Measurements from ENCODE around the gene ALDH1L1. TPM values are rescaled to one million over a fixed set of nuclear protein-coding genes. Genes with fewer than 3 reads are reported as not detected.

Gene ALDH1L1
- total RNA-seq, 1 donor from 2014 or later = 23.1 TPM

DNA sequence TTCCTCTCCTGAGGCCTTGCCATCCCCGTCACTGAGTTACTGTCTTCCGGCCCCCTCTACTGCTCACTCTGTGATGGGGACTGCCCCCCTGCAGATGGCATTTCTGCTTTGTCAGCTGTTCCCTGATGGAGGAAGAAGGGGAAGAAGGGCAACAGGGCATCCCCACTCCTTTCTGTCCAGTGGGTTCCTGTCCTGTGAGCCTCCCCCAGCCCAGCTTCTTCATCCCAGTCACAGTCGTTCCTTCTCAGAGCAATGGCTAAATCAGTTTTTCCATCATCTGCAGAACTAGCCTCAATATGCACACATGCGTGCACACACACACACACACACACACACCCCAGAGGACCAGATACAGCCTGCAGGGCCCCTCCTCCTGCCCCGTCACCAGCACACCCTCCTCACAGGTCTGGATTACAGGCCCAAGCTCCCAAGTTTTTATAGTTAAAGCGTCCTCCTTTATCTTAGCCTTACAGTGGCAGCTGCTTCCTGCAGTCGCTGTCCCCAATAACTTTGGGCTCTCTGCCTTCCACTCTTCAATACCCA, 21.4 kb downstream of the ALDH1L1 start:
- no peak for DNase-seq (ENCODE audit: missing footprints)
- ATAC-seq = no peak
- intact Hi-C loops (cut with DNase I) = no loop called here

DNA sequence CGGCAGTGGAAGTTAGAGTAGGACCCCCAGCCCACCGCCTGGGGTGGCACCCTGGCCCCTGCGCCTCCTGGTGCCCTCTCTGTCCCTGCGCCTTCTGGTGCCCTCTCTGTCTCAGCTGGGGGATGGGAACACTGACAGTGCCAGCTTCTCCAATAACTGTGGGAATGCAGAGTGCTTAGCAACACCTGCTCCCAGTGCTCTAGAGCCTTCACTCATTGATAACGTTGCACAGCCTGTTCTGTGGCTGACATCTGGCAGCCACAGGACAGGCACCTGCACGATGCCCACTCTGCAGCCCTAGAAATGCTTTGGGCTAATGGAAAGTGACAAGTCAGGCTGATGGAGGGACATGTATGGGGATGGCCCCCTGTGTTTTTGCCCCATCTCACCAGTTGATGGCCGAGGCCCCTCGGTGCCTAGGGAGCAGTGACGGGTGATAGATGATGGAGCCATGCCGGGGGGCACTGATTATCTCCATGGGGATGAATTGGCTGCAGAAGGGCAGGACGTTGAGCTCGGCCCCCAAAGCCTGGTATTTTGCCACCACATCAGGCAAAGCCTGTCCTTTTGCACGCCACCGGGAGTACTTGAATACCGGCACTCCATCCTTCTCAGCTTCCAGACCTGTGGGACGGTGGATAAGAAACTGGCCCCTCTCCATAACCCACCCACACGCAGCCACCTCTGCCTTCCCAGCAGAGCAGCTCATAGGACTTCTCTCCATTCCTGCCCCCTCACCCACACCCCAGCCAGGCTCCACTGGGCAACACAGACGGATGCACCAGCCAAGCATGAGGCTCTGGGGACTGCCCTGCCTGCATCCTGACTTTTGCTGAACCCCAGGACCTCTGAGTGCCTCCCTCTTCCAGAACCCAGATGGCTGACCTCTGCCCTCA, 22.1 kb downstream of the ALDH1L1 start:
- intact Hi-C loops (cut with DNase I) = no loop called here
- ATAC-seq (no peak), DNase-seq (ENCODE audit: missing footprints) (no peak)

DNA sequence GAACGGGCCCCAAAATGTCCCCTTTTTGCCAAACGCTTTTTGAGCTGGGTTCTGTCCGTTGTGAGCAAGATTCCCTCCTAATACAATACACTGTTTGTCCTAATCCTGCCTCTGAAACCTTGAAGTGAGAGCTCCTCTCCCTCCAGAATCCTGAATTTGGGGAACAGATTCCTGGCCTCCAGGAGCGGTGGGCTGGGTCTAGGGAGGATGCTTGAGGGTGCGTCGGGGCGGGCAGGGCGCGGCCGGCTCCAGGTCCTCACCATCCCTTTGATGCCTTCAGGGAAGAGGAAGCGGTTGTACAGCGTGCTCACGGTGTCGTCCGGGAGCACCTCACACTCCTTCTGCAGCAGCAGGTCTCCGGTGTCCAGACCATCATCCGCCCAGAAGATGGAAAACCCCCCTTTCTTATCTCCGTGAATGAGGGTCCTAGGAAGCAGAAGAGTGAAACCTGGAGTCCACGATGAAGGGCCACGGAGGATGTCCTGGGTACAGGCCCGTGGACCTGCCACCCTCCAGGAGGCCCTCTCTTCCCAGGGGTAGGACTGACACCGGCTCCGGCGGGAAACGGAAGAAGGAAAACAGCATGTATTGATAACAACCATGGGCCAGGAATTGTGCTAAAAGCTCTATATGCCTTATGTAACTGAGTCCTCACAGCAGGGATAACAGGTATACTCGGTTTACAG, 23.2 kb downstream of the ALDH1L1 start:
- intact Hi-C loops (cut with DNase I) = no loop called here
- no peak for ATAC-seq
- no peak for DNase-seq (ENCODE audit: missing footprints)

DNA sequence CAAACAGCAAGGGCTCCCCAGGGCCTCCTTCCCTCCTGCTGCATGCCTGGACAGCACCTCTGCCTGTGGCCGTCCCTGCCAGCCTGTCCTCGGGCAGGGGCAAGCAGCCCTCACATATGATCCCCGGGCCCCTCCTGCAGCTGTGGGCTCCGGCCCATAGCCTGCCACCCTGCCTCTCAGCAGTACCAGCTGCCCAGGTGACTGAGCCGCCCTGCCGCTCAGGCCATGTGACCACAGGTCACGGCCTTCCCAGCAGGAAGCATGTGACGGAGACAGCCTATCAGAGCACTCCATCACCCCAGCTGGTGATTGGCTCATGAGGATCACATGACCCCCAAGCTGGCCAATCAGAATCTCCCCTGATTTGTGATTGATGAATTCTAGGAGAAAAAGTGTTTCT, 23.9 kb downstream of the ALDH1L1 start:
- ATAC-seq = no peak
- no peak for DNase-seq (ENCODE audit: missing footprints)
- intact Hi-C loops (cut with DNase I) = no loop called here

DNA sequence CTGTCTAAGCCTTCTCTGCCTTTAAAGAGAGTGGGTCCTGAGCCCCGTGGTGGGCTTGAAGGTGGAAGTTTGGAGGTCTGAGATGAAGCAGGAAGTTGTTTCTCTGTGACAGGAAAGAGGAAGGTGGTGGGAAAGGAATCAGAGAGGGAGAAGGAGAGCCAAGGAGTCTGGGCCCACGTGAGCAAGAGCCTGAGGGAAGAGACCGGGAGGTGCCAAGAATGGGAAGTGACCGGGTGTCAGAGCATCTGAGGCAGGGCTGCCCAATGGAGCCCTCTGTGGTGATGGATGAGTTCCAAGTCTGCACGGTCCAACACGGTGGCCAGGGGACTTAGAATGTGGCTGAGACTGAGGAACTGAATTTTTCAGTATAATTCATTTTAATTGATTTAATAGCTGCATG, 24.6 kb downstream of the ALDH1L1 start:
- no peak for ATAC-seq

DNA sequence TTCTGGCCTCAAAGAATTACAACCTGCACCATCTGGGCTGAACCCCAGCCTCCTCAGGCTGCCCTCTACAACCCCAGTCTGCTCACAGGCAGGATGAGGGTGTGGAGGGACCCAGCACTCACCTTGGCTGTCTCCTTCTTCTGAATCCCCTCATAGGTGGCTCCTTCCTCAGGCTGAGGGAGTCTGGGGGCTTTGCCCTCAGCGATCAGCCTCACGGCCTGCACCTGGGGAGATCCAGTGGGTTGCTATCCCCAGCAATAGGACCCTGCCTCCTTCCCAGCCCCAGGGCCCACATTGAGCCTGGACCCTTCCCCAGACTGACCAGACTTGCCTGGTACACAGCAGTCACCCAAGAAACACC, 25.1 kb downstream of the ALDH1L1 start:
- intact Hi-C loops (cut with DNase I) = no loop called here
- no peak for ATAC-seq
- DNase-seq (ENCODE audit: missing footprints) = no peak

More for the DNA sequence above, 24.6 kb downstream of the ALDH1L1 start:
- no peak for DNase-seq (ENCODE audit: missing footprints)
- intact Hi-C loops (cut with DNase I) = no loop called here

DNA sequence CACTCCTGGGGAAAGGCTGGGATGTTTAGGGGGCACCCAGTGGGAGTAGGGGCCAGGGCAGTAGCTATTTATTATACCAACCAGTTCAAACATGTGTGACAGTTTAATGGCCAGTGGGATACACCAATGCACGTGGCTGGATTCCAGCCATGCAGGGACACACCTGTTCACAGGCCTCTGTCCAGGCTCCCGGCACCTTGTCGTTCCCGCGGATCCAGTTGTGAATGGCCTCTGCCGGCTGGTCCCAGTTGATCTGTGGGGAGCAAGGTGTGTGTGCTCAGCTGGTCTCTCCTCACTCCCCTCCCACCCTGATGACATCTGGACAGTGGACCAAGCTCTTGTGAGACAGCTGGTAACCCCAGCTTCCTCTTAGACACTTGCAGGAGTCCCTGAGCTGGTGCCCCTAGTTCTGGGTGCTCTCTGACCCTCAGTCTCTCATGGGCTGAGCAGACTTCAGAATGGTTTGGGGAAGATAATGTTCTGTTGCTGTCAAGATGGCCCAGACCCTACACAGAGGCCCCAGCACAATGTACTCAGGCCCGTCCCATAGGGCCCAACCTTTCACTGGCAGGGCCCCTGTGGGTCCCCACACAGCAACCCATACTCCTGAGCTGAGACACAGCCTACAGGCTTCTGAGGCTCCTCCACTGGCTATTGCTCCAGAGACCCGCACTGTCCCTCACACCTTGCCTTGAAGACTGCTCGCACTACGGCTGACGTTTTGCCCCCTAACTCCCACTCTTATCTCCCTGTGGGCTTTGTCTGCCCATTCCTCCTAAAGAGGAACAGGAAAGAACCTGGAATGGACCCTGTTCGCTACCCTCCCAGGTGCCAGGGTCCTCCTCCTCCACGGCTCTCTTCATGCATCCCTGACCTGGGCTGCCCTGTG, 25.8 kb downstream of the ALDH1L1 start:
- DNase-seq (ENCODE audit: missing footprints) = no peak
- no peak for ATAC-seq
- intact Hi-C loops (cut with DNase I) = loop anchor here (5.0 kb wide), 1 partner anchor 33 kb away; no protein-coding TSS in a partner anchor

DNA sequence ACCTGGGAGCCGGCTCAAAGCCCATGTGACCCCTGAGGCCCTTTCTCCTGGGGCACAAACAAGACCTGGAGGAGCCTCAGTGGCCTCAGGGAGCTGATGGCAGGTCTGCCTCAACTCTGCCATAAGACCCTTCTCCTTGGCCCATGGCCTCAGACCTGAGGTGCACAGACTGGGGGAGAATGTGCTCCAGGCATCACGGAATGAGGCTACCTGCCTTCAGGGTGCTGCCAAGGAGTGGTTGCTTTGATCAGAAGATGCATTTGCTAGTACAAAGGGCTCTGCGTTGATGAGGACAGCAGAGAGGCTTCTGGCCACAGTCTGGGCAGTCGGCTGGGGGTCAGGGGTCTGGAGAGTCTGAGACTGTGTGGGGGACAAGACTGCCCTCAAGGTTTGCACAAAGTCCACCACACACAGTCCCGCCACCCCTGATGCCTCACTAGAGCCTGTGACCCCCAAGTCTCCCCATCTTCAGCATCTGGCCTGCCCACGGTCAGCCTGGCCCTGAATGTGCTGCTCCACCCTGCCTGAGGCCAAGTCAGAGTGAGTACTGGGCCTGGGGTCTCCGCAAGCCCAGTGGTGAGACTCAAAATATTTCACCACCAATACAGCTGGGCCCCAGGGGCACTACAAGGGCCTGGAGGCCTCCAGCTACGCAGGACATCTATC, 26.6 kb downstream of the ALDH1L1 start:
- intact Hi-C loops (cut with DNase I) = loop anchor here (5.0 kb wide), 1 partner anchor 33 kb away; no protein-coding TSS in a partner anchor
- ATAC-seq (no peak), DNase-seq (ENCODE audit: missing footprints) (no peak)

DNA sequence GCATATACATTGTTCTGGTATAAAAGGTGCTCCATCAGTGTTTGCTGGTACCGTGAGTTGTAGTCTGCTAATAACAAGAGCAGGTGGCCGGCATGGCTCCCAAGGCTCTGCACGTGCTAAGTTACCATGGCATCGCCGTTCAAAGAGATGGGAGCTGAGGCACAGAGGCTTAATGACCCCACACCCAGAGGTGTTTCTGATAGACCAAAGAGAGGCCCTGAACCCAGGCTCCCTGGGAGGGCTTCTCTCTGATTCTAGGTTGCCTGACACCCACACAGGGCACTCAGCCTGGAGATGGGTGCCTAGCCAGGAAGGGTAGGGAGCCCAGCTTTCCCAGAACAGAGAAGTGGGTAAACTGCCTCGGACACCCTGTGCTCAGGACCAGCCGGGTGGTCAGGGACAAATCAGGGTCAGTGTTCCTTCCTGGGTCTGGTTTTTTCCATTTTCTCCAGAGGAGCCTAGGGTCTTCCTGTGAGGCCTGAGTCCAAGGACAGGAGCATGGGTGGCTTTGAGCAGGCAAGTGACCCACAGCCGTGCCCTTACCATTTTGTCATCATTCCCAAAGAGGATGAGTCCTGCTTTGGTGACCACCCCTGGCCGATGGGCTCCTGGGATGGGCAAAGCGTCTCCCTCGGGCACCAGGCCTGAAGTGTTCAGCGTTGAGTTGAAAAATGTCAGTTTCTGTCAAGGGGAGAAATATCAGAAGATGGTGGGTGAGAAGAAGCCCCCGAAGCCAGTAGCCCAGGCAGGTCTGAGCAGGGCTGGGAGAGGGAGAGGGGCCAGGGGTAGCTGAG, 27.3 kb downstream of the ALDH1L1 start:
- DNase-seq (ENCODE audit: missing footprints) (no peak), ATAC-seq (no peak)
- intact Hi-C loops (cut with DNase I) = loop anchor here (5.0 kb wide), 1 partner anchor 34 kb away; no protein-coding TSS in a partner anchor

DNA sequence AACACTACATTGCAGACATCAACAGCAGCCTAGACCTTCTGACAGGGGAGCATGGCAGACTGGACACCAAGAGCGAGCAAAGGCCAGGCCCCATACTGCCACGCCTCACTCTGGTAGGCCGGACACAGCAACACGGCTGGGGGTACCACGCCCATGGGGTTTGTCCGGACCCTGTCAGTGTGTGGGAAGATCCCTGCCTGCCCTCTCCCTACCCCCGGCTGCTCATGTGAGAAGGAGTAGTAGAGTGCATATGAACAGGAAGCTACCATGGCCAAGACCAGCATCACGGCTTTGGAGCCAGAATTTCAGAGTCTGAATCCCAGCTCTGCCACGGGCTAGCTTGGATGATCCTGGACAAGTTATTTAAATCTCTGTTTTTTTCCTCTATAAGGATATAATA, 27.9 kb downstream of the ALDH1L1 start:
- ATAC-seq (peak; percentile 37), DNase-seq (ENCODE audit: missing footprints) (no peak)
- intact Hi-C loops (cut with DNase I) = loop anchor here (5.0 kb wide), 1 partner anchor 35 kb away; no protein-coding TSS in a partner anchor

DNA sequence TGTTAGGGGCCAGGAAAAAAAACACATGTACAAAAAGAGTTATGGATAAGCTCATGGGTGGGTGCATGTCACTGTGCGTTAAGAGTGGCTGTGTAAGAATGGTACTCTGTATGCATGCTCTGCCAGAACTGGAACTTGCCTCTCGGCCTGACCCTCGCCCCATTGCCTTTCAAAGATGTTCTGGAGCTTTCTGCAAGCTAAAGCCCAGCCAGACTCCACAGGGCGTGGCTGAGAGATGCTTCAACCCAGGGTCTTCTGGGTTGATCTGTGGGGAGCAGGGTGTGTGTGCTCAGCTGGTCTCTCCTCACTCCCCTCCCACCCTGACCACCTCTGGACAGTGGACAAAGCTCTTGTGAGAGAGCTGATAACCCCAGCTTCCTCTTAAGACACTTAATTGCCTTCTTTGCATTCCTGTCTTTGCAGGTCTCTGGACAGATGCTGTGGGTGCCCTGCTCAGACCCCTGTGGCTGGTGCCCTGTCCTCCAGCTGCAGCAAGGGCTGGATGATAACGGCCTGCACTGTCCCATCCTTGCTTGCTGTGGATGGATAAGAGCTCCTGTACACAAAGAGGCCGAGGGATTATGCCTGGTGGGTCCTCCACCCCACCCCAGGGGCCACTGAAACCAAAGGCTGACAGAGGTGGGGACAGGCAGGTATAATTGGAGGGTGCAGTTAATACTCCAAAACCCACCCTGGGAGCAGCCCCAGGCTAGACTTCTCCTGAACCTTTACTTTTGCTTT, 28.7 kb downstream of the ALDH1L1 start:
- DNase-seq (ENCODE audit: missing footprints) (no peak), ATAC-seq (no peak)
- intact Hi-C loops (cut with DNase I) = loop anchor here (5.0 kb wide), 1 partner anchor 36 kb away; no protein-coding TSS in a partner anchor

DNA sequence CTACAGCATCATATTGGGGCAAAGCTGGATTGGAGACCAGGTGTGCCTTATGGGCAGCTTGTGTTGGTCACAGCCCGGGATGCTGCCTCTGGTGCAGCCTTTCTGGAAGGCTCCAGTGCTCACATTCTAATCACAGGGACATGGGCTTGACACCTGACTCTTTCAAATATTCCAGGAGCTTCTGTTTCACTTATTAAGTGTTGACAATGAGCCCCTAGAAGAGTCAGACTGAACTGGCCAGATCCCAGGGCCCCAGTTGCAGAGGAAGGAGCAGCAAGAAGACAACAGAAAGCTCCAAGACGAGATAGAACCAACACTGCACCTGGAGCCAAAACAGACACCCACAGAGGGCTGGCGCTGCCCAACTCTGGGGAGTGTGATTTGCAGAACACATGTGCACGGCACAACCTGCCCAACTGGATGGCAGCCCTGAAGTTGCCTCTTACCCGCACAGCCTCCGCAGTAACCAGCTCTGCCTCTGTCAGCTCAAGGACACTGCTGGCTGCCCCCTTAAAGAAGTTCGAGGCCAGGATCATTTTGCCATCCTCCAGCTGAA, 30.3 kb downstream of the ALDH1L1 start:
- ATAC-seq = no peak
- intact Hi-C loops (cut with DNase I) = loop anchor here (5.0 kb wide), 1 partner anchor 37 kb away; no protein-coding TSS in a partner anchor
- no peak for DNase-seq (ENCODE audit: missing footprints)

DNA sequence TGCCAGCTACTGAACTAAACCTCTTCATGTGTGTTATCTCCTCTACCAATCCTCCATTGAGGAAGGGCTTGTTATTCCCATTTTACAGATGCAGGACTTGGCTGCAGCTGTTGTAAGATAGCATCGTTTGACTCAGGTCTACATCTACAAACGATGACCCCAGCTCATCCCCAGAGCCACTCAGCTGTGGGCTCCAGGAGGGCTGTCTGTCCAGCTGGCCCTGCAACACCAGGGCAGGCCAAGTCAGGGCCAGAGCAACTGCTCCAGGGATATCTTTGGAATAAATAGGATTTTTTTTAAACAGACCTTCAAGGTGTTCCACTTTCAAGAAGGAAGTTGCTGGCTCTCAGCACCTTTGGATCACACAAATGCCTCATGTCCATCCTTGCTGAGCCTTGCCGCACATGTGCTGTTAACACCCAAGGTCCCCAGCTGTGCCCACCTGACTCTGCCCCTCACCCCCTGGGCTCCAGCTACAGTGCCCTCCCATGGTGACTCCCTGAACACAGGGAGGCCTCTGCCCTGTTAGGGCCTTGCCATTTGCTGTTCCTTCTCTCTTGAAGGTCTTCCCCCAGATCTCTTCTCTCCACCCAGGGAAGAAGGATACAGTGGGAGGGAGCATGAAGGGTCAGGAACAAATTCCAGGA, 31.0 kb downstream of the ALDH1L1 start:
- no peak for DNase-seq (ENCODE audit: missing footprints)

DNA sequence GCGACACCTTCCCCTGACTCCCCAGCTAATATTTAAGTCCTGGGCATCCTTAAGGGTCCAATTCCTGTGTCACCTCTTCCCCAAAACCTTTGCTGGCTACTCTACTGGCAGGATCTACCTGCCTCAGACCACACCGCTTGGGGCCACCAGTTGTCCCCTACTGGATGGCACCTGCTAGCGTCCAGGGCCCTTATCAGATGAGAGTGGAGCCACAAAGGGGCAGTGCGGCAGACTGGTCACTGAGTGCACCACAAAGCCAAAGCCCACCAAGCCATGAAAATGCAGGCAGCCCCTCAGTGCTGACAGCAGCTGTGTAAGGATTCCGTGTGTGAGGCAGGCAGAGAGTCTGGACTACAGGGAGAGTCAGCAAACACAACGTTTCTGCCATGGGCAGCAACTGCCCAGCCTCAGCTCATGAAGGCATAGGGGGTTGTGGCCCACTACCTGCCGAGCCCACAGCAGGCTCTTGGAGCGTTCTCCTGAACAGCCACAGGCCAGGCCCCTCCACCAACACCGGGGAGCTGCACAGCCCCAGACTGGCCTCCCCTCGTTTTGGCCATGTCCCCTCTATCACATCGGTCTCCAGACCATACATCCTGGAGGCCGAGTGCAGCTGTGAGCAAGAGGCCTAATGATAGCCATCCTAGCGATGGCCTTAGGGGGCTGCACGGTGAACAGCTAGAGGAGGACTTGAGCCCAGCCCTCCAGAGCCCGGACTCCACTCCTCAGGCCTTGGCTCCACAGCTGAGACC, 32.3 kb downstream of the ALDH1L1 start:
- no peak for DNase-seq (ENCODE audit: missing footprints)

More for the DNA sequence above, 31.0 kb downstream of the ALDH1L1 start:
- ATAC-seq = no peak
- intact Hi-C loops (cut with DNase I) = no loop called here

More for the DNA sequence above, 32.3 kb downstream of the ALDH1L1 start:
- ATAC-seq = no peak
- intact Hi-C loops (cut with DNase I) = no loop called here

All from Right ventricle myocardium inferior (tissue), 1 donor.